OCI-LY3 (cell line): Measurements from ENCODE around the gene CCDC187.

ENCODE experiments used
- H2AFZ ChIP-seq: fragments of 200-600, 300-600 bp; shearing (Covaris generic); 2 replicates; pipeline ENCODE4 v1.6.0; 2014; ENCODE audit warnings: antibody characterized with exemption, low read depth, low read length
- H3K27ac ChIP-seq: fragments of 200-600, 300-600 bp; sonication (generic); 2 replicates; pipeline ENCODE4 v1.5.1; 2014; ENCODE audit warnings: mild to moderate bottlenecking, low read length, moderate library complexity, mixed read lengths
- H3K27me3 ChIP-seq: fragments of 200-600, 300-600 bp; sonication (generic); 2 replicates; pipeline ENCODE4 v1.6.1; 2014; ENCODE audit warnings: low read depth, low read length, mixed read lengths
- H3K36me3 ChIP-seq: fragments of 200-600, 300-600 bp; sonication (generic); replicated peaks from 2 replicates; pipeline ENCODE3; 2014; ENCODE audit warnings: low read depth, low read length, mixed read lengths
- H3K4me1 ChIP-seq: fragments of 300-600, 200-600 bp; sonication (generic); 2 replicates; pipeline ENCODE4 v1.6.1; 2014; ENCODE audit warnings: low read length, mixed read lengths
- H3K4me2 ChIP-seq: fragments of 200-600, 300-600 bp; sonication (generic); 2 replicates; pipeline ENCODE4 v1.6.1; 2014; ENCODE audit warnings: low read length, mixed read lengths
- H3K4me3 ChIP-seq: fragments of 300-600, 200-600 bp; sonication (generic); 2 replicates; pipeline ENCODE4 v1.5.1; 2014; ENCODE audit warnings: antibody characterized with exemption, mild to moderate bottlenecking, low read length, moderate library complexity
- H3K79me2 ChIP-seq: fragments of 300-600, 200-600 bp; shearing (Covaris generic); 2 replicates; pipeline ENCODE4 v1.6.1; 2014; ENCODE audit warnings: mild to moderate bottlenecking, low read length, mixed read lengths
- H3K9ac ChIP-seq: fragments of 300-600, 200-600 bp; shearing (Covaris generic); 2 replicates; pipeline ENCODE4 v1.6.0; 2014; ENCODE audit warnings: mild to moderate bottlenecking, low read length, moderate library complexity
- H3K9me3 ChIP-seq: fragments of 200-600, 300-600 bp; shearing (Covaris generic); 2 replicates; pipeline ENCODE4 v1.6.1; 2014; ENCODE audit warnings: low read length, mixed read lengths; ENCODE audit not compliant: insufficient read depth
- H4K20me1 ChIP-seq: fragments of 200-600, 300-600 bp; sonication (generic); 2 replicates; pipeline ENCODE4 v1.6.1; 2016; ENCODE audit warnings: low read length, mixed read lengths; ENCODE audit not compliant: insufficient read depth
- CTCF ChIP-seq: fragments of 200-600, 300-600 bp; sonication (generic); IDR thresholded peaks from 2 replicates; pipeline ENCODE4 v1.5.1; 2014; ENCODE audit warnings: antibody characterized with exemption, low read length, low read depth
- EZH2phosphoT487 ChIP-seq: fragments of 200-600 bp; shearing (Covaris generic); IDR thresholded peaks from 2 replicates; pipeline ENCODE4 v1.6.1; 2018; ENCODE audit warnings: antibody characterized with exemption, mixed run types, low read depth

The CCDC187 gene

DNA sequence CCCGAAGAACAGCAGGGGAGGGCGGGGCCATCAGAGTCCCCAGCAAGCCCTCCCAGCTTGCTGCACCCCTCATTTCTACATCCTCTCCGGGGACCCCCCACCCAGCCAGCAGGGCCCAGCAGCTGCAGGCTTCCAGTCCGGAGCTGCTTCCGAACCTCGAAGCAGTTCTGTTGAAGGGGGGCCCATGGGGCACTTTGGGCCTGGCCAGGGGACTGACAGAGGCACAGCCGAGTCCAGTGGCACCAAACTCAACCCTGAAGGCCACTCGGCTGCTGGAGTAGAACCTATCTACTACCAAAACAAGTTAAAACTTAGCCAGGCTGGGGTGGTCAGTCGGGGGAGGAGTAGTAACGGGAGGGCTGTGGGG is 8.1 kb upstream of the CCDC187 start:
- H3K9me3 ChIP-seq, result peaks cover 13% of the 10 kb centered on the region
- no peak overlapping the region for H3K4me2 ChIP-seq
- H2AFZ ChIP-seq, result no peak overlapping the region
- no peaks in the 10 kb centered on the region for H3K36me3 ChIP-seq
- H3K79me2 ChIP-seq, result no peaks in the 10 kb centered on the region
- no peak overlapping the region for H3K9ac ChIP-seq
- no peak overlapping the region for H3K27ac ChIP-seq
- no peaks in the 10 kb centered on the region for H4K20me1 ChIP-seq
- TF ChIP-seq CTCF (no peak), EZH2phosphoT487 (no peak)
- no peak overlapping the region for H3K4me3 ChIP-seq
- H3K4me1 ChIP-seq, result peaks cover 8% of the 10 kb centered on the region
- H3K27me3 ChIP-seq, result peaks cover 10% of the 10 kb centered on the region

DNA sequence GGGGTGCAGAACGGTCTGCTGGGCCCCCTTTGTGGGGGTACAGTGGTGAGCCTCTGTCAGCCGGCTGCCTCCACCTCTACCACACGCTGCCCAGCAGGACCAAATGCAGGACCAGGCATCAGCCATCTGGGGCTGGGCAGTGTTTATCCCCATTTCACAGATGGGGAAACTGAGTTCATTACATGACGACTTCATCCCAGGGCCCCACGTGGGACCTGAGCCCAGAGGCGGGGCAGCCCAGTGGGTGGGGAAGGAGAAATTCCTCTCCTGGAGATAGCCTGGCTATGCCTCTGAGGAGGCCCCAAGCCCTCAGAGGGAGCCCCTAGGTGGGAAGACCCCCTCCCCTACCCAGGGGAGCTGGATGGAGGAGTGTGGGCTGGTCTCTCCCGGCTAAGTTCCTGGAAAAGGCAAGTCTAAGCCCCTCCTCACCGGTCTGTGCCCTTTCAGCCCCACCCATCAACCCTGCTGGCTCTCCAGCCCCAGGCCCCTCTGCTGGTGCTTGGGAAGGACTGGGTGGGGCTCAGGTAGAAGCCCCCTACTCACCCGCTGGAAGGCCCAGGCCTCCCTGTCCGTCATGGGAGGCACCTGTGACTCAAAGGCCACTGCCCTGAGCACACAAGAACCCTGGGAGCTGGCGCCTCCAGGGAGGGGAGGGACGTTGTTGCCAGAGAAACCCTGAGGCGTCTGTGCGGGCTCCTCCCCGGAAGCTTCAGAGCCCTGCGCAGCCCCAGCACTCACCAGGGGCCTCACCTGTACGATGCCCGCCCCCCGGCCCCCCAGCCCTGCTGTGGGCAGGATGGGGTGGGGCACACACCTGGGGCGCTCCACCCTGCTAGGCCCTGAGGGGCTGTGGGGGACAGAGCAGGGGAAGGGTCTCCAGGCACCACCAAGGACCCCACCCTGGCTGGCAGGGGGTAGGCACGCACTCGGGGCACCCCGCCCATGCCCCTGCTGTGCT is 7.4 kb upstream of the CCDC187 start:
- no peaks in the 10 kb centered on the region for H3K36me3 ChIP-seq
- no peak overlapping the region for H3K9ac ChIP-seq
- peaks cover 13% of the 10 kb centered on the region for H3K9me3 ChIP-seq
- no peak overlapping the region for H3K27ac ChIP-seq
- no peak overlapping the region for H3K4me3 ChIP-seq
- TF ChIP-seq CTCF (no peak), EZH2phosphoT487 (no peak)
- no peaks in the 10 kb centered on the region for H3K79me2 ChIP-seq
- no peaks in the 10 kb centered on the region for H4K20me1 ChIP-seq
- peaks cover 10% of the 10 kb centered on the region for H3K27me3 ChIP-seq
- peaks cover 10% of the 10 kb centered on the region for H3K4me1 ChIP-seq
- H2AFZ ChIP-seq, result no peak overlapping the region
- no peak overlapping the region for H3K4me2 ChIP-seq

DNA sequence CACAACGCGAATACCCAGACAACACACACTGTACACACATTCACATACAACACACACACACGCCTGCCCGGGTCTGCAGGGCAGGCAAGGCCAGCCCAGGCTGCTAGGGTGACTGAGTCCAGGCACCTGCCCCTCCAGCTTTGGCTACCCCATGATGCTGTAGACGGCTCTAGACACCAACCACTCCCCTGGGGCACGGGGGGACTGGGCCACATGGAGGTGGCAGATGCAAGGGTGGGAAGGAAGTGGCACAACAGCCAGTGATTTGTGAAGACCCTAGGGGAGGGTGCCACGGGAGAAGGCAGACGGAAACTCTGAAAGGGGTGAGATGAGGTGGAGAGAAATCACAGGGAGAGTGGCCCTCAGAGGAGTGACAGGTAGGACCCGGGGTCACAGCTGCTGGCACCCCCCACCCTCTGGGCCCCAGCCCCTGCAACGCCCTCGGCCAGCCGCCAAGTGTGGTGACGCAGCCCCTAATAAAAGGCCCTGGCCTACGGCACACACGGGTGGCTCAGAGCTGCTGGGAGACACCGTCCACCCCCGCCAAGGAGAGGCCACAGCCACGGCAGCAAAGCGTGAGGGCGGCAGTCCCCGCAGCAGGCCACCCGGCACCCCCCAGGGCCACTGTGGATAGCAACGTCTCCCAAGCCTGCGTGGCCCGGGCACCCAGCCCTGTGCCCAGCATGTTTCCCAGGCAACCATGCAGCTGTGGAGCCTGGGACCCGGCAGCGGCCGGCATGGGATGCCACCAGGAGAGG is 6.6 kb upstream of the CCDC187 start:
- Histone ChIP-seq H3K36me3 (no peaks in the 10 kb centered on the region), H3K4me1 (peaks cover 10% of the 10 kb centered on the region), H3K27ac (no peak overlapping the region), H2AFZ (no peak overlapping the region), H3K79me2 (no peaks in the 10 kb centered on the region), H3K4me3 (no peak overlapping the region), H3K27me3 (peaks cover 10% of the 10 kb centered on the region), H4K20me1 (no peaks in the 10 kb centered on the region), H3K4me2 (no peak overlapping the region), H3K9ac (no peak overlapping the region), H3K9me3 (peaks cover 13% of the 10 kb centered on the region)
- TF ChIP-seq CTCF (no peak), EZH2phosphoT487 (no peak)

DNA sequence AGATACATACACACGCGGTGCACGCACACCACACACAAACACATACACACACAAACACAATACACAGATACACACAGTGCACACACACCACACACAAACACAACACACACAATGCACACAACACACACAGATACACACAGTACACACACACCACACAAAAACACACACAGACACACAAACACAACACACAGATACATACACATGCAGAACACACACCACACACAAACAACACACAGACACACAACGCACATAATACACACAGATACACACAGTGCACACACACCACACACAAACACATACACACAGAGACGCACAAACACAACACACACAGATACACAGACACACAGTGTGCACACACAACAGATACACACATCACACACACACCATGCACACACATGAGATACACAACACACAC is 5.9 kb upstream of the CCDC187 start:
- Histone ChIP-seq H3K36me3 (no peaks in the 10 kb centered on the region), H3K4me1 (peaks cover 10% of the 10 kb centered on the region), H3K79me2 (no peaks in the 10 kb centered on the region), H3K9me3 (peaks cover 7% of the 10 kb centered on the region), H4K20me1 (no peaks in the 10 kb centered on the region), H3K27ac (no peak overlapping the region), H3K27me3 (peaks cover 10% of the 10 kb centered on the region), H3K4me3 (no peak overlapping the region), H3K4me2 (no peak overlapping the region), H3K9ac (no peak overlapping the region), H2AFZ (no peak overlapping the region)
- TF ChIP-seq CTCF (no peak), EZH2phosphoT487 (no peak)
